ENCODE data around the gene PHACTR3.

GRCh38 chr20:59599941-59600340 is 4.4 kb upstream of the PHACTR3 start:
- TF ChIP-seq CTCF (IDR thresholded peaks at IDR 0.05) (no peak), ZFX (IDR thresholded peaks at IDR 0.05; ENCODE audit: borderline replicate concordance) (no peak)
